Measurements from ENCODE around the gene DYNC1H1. TPM values are rescaled to one million over a fixed set of nuclear protein-coding genes. Genes with fewer than 3 reads are reported as not detected.

The DYNC1H1 gene
- total and polyA plus RNA-seq, 2 of the 13 experiments (the other 11 are each of a cell fraction or from before 2014, with no cell fraction given), result 74.4 to 239 TPM

DNA sequence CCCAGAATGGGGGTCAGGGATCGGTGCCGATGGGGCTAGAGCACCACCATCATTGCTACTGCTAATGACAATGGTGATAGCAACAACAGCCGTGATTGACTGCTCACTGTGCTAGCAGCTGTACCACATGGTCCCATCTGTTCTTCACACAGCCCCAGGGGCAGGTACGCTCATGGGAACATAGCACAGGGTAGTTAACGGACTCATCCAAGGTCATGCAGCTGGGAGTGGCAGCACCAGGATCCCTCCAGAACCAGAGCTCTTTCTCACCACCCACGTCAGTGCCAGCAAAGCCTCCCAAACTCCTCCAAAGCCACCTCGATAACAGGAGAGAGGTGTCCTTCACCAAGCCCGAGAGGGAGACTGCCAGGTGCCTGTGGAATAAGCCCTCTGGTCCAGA lies 11.2 kb upstream of the DYNC1H1 start:
- Histone ChIP-seq H3K9me3 (ENCODE audit: low read length) (no peaks in the 10 kb centered on the region), H3K79me2 (ENCODE audit: insufficient read depth, low read length) (peaks cover 15% of the 10 kb centered on the region), H3K4me2 (ENCODE audit: low read depth, low read length) (no peak overlapping the region), H2AFZ (ENCODE audit: low read length) (no peak overlapping the region), H3K4me1 (ENCODE audit: insufficient read depth, low read length) (peaks cover 29% of the 10 kb centered on the region), H3K9ac (ENCODE audit: insufficient read depth, low read depth, low read length) (no peak overlapping the region; the same call in 1 of the 2 replicates), H3K27me3 (ENCODE audit: control insufficient read depth in 1 of 2, insufficient read depth in 2 of 2, low read length in 2 of 2) (peaks cover 0 to 3% of the 10 kb centered on the region in 2 experiments; a peak in 2 of 5 replicates), H3K4me3 (replicated peaks in 1 of 3; ENCODE audit: insufficient read depth in 1 of 3, low read depth in 2 of 3, low read length in 3 of 3) (no peak overlapping the region), H3K27ac (ENCODE audit: extremely low read length, insufficient read depth, low read length) (no peak overlapping the region), H4K20me1 (ENCODE audit: insufficient read depth, low read length) (no peaks in the 10 kb centered on the region), H3K36me3 (replicated peaks in 1 of 2; ENCODE audit: control insufficient read depth in 1 of 2, insufficient read depth in 2 of 2, low read length in 2 of 2) (no peaks in the 10 kb centered on the region)
- intact Hi-C loops (cut with micrococcal nuclease; ENCODE audit: unreplicated experiment), result no loop called here
- CTCF ChIA-PET (ENCODE audit: low intra/inter-chr PET ratio, low total read pairs), result no interaction called here
- WGBS (ENCODE audit: low lambda C conversion rate), result 52% methylated on average over 6 of the region's 8 CpGs
- DNase-seq (ENCODE audit: low spot score) (no peak), ATAC-seq (no peak), FAIRE-seq (no peak)
- in situ Hi-C loops (cut with HindIII; ENCODE audit: extremely low pct_ligation_motif_present, low pct_unique_long_range_greater_than_20kb), result no loop called here
- POLR2A ChIA-PET, result no interaction called here
- BruUV-seq (replicated peaks), result no TSS peak
- TF ChIP-seq ARNT (IDR thresholded peaks at IDR 0.05) (no peak), ZNF205 (CRISPR knock-in tag; IDR thresholded peaks at IDR 0.05) (no peak)

DNA sequence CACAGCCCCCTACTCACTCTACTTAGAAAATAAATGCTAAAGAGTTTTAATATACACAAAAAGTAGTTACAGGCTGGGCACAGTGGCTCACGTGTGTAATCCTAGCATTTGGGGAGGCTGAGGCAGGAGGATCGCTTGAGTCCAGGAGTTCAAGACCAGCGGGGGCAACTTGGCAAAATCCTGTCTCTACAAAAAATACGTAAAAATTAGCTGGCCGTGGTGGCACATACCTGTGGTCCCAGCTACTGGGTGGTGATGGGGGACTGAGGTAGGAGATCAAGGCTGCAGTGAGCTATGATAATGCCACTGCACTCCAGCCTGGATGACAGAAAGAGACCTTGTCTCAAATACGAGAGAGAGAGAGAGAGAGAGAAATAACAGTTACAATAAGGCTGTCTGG lies 9.9 kb upstream of the DYNC1H1 start:
- Histone ChIP-seq H4K20me1 (ENCODE audit: insufficient read depth, low read length) (no peaks in the 10 kb centered on the region), H3K4me1 (ENCODE audit: insufficient read depth, low read length) (peaks cover 36% of the 10 kb centered on the region), H3K27me3 (ENCODE audit: control insufficient read depth in 1 of 2, insufficient read depth in 2 of 2, low read length in 2 of 2) (peaks cover 0 to 3% of the 10 kb centered on the region in 2 experiments; a peak in 1 of 5 replicates), H3K4me2 (ENCODE audit: low read depth, low read length) (no peak overlapping the region), H3K36me3 (replicated peaks in 1 of 2; ENCODE audit: control insufficient read depth in 1 of 2, insufficient read depth in 2 of 2, low read length in 2 of 2) (no peaks in the 10 kb centered on the region), H3K9ac (ENCODE audit: insufficient read depth, low read depth, low read length) (no peak overlapping the region), H2AFZ (ENCODE audit: low read length) (no peak overlapping the region), H3K9me3 (ENCODE audit: low read length) (no peaks in the 10 kb centered on the region), H3K27ac (ENCODE audit: extremely low read length, insufficient read depth, low read length) (no peak overlapping the region), H3K4me3 (replicated peaks in 1 of 3; ENCODE audit: insufficient read depth in 1 of 3, low read depth in 2 of 3, low read length in 3 of 3) (no peak overlapping the region), H3K79me2 (ENCODE audit: insufficient read depth, low read length) (peaks cover 6% of the 10 kb centered on the region)
- intact Hi-C loops (cut with micrococcal nuclease; ENCODE audit: unreplicated experiment), result no loop called here
- FAIRE-seq, result no peak
- POLR2A ChIA-PET, result no interaction called here
- CTCF ChIA-PET (ENCODE audit: low intra/inter-chr PET ratio, low total read pairs), result no interaction called here
- 76% methylated on average over 6 of the region's 6 CpGs for WGBS (ENCODE audit: low lambda C conversion rate)
- in situ Hi-C loops (cut with HindIII; ENCODE audit: extremely low pct_ligation_motif_present, low pct_unique_long_range_greater_than_20kb), result no loop called here
- BruUV-seq (replicated peaks), result no TSS peak
- ATAC-seq, result no peak
- DNase-seq (ENCODE audit: low spot score), result no peak
- no peak for TF ChIP-seq HHEX (CRISPR knock-in tag; IDR thresholded peaks at IDR 0.05)
- TF ChIP-seq JUND (CRISPR knock-in tag; IDR thresholded peaks at IDR 0.05), result no peak
- no peak for TF ChIP-seq ZNF280B (CRISPR knock-in tag; IDR thresholded peaks at IDR 0.05; ENCODE audit: borderline replicate concordance)
- TF ChIP-seq, protein P1, sequence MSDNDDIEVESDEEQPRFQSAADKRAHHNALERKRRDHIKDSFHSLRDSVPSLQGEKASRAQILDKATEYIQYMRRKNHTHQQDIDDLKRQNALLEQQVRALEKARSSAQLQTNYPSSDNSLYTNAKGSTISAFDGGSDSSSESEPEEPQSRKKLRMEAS (IDR thresholded peaks at IDR 0.05), result no peak
- TF ChIP-seq PREB (CRISPR knock-in tag; IDR thresholded peaks at IDR 0.05), result no peak
- no peak for TF ChIP-seq ZNF569 (CRISPR knock-in tag; IDR thresholded peaks at IDR 0.05; ENCODE audit: borderline replicate concordance)
- TF ChIP-seq ZNF558 (CRISPR knock-in tag; IDR thresholded peaks at IDR 0.05; ENCODE audit: borderline replicate concordance), result no peak
- TF ChIP-seq, protein P2, sequence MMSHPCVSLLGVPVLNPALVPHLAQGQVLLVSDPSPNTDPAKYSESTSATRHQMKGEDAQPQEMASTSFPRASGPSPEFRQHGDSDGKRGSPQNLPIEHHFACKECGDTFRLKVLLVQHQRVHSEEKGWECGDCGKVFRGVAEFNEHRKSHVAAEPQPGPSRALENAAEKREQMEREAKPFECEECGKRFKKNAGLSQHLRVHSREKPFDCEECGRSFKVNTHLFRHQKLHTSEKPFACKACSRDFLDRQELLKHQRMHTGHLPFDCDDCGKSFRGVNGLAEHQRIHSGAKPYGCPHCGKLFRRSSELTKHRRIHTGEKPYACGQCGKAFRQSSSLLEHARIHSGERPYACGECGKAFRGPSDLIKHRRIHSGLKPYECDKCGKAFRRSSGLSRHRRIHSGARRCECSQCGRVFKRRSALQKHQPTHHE (CRISPR knock-in tag; IDR thresholded peaks at IDR 0.05; ENCODE audit: borderline replicate concordance), result no peak
- TF ChIP-seq, protein P3, sequence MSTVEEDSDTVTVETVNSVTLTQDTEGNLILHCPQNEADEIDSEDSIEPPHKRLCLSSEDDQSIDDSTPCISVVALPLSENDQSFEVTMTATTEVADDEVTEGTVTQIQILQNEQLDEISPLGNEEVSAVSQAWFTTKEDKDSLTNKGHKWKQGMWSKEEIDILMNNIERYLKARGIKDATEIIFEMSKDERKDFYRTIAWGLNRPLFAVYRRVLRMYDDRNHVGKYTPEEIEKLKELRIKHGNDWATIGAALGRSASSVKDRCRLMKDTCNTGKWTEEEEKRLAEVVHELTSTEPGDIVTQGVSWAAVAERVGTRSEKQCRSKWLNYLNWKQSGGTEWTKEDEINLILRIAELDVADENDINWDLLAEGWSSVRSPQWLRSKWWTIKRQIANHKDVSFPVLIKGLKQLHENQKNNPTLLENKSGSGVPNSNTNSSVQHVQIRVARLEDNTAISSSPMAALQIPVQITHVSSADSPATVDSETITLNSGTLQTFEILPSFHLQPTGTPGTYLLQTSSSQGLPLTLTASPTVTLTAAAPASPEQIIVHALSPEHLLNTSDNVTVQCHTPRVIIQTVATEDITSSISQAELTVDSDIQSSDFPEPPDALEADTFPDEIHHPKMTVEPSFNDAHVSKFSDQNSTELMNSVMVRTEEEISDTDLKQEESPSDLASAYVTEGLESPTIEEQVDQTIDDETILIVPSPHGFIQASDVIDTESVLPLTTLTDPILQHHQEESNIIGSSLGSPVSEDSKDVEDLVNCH (CRISPR knock-in tag; IDR thresholded peaks at IDR 0.05), result no peak
- no peak for TF ChIP-seq ZNF782 (CRISPR knock-in tag; IDR thresholded peaks at IDR 0.05; ENCODE audit: borderline replicate concordance)
- no peak for TF ChIP-seq ZNF605 (CRISPR knock-in tag; IDR thresholded peaks at IDR 0.05)
